Midbrain (tissue), 1 donor: Measurements from ENCODE around the gene FLOT1.
"Not testable (repeated sequence)": the region's sequence is repeated elsewhere in the genome, so short reads cannot be mapped to it uniquely, and the experiment has no call there.

Experiments
- DNase-seq: peaks from one replicate; lab custom pipeline; 2025; lab: John Stamatoyannopoulos, UW

Gene FLOT1

DNA sequence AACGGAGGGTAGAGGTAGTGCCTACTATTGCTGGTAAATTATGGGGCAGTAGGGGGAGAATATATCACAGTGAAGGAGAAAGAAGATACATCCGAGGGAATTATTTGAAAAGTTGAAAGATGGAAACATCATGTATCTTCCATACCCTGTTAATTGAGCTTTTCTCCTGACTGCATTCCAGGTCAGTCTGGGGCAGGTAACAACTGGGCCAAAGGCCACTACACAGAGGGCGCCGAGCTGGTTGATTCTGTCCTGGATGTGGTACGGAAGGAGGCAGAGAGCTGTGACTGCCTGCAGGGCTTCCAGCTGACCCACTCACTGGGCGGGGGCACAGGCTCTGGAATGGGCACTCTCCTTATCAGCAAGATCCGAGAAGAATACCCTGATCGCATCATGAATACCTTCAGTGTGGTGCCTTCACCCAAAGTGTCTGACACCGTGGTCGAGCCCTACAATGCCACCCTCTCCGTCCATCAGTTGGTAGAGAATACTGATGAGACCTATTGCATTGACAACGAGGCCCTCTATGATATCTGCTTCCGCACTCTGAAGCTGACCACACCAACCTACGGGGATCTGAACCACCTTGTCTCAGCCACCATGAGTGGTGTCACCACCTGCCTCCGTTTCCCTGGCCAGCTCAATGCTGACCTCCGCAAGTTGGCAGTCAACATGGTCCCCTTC is 19.2 kb downstream of the FLOT1 start:
- not testable (repeated sequence) for DNase-seq

DNA sequence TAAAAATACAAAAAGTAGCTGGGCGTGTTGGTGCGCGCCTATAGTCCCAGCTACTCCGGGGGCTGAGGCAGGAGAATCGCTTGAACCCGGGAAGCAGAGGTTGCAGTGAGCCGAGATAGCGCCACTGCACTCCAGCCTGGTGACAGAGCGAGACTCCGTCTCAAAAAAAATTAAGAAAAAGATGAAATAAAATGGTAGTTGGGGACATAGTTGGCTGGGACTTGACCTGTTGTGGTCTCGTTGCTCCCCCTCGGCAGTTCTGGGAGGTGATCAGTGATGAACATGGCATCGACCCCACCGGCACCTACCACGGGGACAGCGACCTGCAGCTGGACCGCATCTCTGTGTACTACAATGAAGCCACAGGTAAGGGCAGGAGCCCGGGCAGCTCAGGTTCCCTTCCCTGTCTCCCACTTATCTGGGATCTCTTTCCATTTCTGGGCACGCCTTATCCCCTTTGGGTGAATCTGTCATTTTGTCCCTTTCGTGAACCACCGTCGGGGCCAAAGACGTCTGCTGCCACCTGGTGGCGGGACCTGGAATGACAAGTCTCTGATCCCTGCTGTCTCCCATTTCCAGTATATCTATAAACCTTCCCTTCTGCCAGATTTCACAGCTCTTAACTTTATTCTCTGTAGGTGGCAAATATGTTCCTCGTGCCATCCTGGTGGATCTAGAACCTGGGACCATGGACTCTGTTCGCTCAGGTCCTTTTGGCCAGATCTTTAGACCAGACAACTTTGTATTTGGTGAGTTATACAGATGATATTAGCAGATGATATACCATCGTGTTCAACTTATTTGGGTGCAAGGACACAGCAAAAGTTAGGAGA is 20.0 kb downstream of the FLOT1 start:
- peak; percentile 83 for DNase-seq

DNA sequence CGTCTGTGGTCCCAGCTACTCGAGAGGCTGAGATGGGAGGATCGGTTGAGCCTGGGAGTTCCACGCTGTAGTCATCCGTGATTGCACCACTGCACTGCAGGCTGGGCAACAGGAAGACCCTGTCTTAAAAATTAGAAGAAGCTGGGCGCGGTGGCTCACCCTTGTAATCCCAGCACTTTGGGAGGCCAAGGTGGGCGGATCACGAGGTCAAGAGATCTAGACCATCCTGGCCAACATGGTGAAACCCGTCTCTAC is 20.5 kb downstream of the FLOT1 start:
- not testable (repeated sequence) for DNase-seq

DNA sequence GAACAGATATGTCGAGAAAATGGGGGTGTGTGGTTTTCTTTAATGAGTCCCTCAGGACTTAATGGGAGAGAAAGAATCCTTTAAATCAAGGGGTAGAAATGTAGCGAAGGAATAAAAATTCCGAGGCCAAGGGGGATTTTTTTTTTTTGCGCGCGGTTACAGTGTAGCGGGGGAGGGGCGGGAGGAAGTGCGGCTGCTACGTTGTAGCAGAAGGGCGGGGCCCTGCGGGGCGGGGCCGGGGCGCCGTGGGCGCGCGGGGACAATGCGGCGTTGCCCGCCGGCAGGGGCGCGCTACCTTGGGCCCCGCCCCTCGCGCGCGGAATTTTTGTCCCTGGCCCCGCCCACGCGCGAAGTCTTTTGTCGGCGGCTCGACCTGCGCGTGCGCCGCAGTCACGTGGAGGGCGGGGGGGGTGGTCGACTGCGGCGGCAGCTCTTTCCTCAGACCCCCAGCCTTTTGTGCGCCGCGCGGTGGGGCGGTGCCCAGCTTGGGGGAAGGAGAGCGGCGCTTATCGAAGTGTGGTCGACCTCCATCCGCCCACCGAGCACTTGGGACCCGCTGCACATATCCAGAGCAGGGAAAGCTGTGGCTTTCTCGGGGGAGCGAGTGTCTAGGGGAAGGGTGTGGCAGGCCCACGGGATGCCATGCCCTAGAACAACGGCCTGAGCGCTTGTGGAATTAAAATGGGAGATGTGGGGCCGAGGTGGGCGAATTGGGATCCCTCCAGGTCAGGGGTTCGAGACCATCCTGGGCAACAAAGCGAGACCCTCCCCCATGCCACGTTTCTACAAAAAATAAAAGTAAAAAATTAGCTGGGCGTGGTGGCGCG is 21.1 kb downstream of the FLOT1 start:
- peak; percentile 89 for DNase-seq

DNA sequence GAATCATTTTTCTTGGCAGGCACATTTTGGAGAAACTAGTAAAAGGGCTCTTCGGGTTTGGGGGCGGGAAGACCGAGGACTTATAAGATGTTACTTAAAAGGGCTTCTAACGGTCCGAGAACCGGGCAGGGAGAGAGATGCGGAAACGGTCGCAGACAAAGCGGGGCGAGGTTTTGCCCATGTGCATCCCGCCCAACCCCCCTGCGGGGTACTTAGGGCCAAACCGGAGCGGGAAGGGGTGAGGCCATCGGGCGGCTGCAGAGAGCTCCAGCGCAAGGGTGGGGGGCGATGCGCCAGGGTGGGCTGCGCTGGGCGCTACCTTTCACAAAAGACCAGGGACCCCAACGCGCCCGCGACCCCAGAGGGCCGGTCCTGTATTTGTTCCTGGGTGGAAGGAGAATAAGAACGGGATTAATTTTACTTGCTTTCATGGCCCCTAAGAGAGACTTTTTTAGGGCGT is 21.7 kb downstream of the FLOT1 start:
- peak; percentile 56 for DNase-seq

DNA sequence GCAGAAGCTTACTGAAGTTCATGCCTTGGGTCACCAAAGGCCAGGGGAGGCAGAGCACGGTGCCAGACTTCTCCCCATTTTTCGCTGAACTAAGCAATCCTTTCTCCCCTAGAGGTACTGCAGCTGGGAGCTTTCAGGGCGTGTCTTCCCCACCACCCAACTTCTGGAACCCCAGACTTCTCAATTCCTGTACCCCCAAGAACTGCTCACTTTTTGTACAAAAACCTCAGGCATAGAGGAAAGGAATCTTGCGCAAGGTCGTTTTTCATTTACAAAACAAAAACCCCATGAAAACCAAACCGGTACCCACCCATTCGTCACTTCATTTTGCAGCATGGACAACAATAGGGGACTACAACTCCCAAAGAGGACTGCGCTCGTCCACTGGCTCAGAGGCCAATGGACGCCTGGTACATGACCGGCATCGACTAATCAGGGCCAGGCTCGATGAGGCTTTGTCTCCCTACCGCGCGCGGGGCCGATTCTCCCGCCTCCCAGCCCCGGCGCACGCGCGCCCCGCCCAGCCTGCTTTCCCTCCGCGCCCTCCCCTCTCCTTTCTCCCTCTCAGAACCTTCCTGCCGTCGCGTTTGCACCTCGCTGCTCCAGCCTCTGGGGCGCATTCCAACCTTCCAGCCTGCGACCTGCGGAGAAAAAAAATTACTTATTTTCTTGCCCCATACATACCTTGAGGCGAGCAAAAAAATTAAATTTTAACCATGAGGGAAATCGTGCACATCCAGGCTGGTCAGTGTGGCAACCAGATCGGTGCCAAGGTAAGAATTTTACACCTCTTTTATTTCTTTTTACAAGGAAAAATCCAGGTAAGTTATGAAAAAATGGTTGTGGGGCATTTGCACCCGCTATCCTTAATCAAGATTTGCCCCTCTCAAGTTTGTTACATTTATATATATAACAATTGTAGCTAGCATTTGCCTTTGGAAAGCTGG is 22.4 kb downstream of the FLOT1 start, which contains the start of gene TUBB:
TSS of gene TUBB (plus strand) at position 562 of the 947 bp plus-strand sequence. CDS start at position 717, 155 bp downstream.
- DNase-seq = peak; percentile 98

DNA sequence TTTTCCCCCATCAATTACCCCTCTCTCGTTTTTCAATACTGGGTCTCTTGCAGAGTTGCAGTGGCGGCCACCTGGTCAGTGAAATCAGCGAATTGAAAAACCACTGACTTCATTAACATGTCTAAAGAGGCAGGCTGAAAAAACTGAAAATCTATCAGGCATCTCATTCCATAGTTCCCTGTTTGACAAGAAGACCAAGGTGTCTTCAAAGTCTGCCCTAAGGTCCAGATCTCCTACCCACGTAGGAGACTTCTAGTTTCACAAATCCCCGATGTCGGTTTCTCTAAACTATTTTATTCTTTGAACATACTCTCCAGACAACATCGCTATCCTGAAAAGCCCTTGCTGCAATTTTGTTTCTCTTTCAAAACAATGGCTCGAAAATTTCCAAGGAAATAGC is 23.1 kb downstream of the FLOT1 start:
- DNase-seq = no peak

DNA sequence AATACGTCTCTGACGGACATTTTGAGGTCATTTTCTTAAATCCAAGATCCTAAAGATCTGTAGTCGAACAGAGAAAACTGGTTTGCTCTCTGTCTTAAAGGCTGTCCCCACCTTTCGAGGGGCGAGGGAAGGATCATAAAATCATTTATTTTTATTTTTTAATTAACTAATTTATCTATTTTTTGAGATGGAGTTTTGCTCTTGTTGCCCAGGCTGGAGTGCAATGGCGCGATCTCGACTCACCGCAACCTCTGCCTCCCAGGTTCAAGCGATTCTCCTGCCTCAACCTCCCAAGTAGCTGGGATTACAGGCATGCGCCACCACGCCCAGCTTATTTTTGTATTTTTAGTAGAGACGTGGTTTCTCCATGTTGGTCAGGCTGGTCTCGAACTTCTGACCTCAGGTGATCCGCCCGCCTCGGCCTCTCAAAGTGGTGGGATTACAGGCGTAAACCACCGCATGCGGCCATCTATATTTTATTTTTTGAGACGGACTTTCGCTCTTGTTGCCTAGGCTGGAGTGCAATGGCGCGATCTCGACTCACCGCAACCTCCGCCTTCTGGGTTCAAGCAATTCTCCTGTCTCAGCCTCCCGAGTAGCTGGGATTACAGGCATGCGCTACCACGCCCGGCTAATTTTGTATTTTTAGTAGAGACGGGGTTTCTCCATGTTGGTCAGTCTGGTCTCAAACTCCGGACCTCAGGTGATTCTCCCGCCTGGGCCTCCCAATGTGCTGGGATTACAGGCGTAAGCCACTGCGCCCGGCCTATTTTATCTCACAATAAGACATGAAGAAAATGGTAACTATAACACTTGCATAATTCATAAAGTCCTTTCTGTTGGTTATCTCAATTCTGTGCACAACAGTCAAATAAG is 24.4 kb downstream of the FLOT1 start:
- not testable (repeated sequence) for DNase-seq

DNA sequence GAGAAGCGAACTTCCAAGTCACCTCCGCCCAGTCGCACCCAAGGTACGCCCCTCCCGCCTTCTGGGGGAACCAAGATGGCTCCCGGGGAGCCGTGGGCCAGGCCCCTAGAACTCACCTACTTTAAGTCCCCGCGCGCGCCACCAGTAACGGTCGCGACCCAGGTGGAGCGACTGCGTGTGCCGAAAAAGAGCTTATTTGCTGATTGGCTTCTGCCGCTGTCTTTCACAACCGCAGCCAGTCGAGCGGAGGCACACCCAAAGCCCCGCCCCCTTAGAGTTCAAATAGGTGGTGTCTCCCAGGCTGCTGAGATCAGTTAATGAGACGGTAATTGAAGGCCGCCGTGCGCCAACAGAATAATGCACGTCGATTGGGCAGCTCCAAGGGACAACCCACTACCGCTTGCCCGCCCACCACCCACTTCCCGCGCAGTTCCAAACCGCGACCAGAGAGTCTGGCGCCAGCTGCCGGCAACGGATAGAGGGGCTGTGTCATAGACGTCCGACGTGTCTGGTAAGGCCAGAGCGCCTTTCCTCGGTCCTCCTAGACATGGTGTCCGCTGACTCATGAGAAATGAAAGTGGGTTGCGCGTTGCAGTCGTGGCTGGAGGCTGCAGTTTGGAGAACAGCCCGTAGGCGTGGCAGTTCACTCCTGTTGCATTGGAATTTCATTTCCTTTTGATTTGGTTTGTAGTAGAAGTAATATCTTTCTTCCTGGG is 25.2 kb downstream of the FLOT1 start, which contains the start of gene MDC1:
TSS of gene MDC1 (minus strand) at position 153 of the 716 bp plus-strand sequence. CDS start 2,106 bp downstream, outside the sequence.
- peak; percentile 99 for DNase-seq

DNA sequence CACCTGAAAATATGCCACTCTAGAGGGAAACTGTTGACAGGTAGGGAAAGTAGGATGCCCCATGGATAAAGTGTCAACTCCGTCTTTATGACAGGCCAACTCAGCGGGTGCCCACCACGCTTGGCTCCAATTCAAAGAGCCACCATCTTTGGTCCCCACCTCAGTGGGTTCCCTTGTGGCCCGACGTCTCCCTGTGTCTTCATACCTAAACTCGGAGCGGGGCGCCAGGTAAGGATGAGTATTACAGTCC is 25.7 kb downstream of the FLOT1 start:
- DNase-seq = no peak

DNA sequence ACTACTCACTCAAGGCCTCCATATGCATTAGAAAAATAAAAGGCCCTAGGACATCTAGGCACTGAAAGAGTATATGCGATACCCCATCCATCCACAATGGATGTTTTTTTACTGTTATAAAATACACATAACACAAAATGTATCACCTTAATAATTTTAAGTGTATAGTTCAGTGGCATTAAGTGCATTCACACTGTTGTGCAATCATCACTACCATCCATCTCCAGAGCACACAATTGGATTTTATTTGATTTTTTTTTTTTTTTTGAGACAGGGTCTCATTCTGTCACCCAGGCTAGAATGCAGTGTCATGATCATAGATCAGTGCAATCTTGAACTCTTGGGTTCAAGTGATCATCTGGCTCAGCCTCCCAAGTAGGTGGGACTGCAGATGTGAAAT is 28.2 kb downstream of the FLOT1 start:
- no peak for DNase-seq

DNA sequence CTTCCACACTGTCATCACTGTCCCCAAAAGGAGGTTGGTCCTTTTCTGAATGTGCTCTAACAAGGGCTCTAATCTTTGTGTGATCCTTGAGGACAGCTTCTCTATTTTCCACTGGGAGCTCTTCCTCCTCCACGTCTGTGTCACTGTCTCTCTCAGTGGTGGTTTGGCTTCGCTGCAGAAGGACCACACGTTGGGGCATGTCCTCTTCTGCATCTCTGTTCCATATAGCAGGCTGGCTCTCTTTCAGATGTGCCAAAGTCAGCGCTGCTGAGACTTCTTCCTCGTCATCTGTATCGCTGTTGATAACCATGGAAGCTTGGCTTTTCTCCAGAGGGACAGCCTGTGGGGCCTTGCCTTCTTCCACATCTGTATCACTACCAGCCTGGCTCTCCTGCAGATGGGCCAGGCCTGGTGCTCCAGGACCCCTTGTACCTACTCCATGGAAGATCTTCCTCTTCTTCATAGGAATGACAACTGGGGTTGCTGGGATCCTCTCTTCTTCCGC is 30.0 kb downstream of the FLOT1 start:
- no peak for DNase-seq

DNA sequence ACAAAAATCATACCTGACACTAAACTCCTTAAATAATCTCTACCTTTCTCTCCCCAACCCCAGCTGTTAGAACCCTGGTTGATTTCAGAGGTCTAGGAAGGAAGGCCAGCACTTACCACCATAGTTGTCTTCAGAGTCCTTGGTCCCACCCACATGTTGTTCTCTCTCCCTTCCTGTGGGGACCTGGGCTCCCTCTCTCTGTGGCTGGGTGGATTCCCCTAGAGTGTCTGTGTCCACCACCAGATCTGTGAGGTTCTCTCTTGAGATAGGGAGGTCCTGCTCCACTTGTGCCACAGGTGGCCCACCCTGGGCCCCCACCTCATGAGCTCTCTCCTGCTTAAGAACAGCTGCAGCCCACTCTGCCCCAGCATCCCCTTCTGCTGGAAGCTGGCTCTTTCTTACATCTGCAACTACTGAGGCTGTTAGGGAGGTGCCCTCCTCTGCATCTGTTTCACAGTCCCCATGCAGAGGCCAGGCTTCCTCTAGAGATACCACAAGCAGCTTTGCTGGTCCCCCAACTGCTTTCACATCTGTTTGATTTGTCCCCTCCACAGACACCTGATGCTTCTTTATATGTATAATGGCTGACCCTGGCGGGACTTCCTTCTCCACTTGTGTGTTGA is 30.6 kb downstream of the FLOT1 start:
- no peak for DNase-seq

DNA sequence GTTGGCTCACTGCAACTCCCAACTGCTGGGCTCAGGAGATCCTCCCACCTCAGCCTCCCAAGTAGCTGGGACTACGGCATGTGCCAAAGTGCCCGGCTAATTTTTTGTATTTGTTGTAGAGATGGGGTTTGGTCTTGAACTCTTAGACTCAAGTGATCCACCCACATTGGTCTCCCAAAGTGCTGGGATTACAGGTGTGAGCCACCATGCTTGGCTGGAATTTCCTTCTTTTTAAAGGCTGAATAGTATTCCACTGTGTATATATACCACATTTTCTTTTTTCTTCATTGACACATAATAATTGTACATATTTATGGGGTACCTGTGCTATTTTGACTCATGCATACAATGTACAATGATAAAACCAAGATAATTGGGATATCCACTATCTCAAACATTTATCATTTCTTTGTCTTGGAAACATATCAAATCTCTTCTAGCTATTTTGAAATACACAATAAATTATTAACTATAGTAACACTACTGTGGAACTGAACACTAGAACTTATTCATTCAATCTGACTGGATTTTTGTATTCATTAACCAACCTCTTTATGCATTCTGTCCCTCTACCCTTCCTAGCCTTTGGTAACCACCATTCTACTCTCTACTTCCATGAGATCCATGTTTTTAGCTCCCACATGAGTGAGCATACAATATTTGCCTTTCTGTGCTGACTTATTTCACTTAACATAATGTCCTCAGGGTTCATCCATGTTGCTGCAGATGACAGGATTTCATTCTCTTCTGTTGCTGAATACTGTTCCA is 33.2 kb downstream of the FLOT1 start:
- no peak for DNase-seq

DNA sequence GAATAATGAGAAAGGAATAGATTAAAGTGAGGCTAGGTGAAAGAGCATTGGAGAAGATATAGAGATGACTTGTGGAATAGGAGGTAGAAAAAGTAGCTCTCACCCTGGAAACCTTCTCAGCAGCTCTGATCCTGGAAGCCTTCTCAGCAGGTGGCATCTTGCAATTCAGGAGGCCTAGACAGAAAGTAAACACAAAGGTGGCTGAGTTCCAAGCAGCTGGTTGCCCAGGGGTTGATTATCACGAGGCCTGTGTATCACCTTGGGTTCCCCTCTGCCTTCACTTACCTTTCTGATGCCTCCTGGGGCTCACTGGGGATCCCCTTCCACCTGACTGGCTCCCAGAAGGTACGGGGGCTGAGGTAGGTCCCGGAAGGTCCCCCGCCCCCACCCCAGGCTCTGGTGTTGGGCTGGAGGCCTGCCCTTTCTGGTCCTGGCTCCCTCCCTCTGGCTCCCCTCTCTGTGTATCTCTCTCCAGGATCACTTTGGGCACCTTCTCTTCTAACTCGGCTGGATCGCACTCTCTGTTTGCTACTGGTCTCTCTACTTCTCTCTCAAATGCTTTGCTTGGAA is 35.1 kb downstream of the FLOT1 start:
- DNase-seq = no peak

DNA sequence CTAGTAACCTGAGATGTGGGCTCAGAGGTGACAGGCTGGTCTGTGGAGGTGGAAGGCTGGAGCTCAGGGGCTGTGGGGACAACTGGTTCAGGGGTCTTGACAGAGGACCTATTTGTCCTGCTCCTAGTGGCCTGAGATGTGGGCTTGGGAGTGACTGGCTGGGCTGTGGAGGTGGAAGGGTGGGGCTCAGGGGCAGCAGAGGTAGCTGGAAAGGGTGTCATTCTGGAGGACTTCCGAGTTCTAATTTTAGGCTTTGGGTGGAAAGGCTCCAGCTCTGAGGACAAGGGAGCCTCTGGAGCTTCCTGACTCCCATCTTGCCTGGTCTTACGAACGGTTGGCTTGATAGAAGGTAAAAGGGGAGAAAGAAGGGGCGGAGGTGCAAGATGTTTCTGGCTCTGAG is 36.9 kb downstream of the FLOT1 start:
- DNase-seq = no peak

DNA sequence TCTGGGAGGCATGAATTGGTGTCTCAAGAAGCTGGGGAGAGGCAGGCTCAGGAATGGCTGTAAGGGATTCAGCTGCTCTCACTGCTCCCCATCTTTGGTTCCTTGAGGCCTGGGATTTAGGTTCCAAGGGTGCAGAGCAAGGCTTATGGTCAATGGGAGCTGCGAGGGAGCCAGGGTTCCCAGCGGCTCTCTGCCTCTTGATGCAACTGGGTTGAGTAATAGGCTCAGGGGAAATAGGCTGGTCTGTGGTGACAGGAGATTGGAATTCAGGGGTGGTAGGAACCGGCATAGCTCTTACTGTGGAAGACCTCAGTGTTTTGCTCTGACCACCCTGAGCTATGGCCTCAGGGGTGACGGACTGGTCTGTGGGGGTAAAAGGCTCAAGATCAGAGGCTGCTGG is 38.7 kb downstream of the FLOT1 start:
- no peak for DNase-seq

DNA sequence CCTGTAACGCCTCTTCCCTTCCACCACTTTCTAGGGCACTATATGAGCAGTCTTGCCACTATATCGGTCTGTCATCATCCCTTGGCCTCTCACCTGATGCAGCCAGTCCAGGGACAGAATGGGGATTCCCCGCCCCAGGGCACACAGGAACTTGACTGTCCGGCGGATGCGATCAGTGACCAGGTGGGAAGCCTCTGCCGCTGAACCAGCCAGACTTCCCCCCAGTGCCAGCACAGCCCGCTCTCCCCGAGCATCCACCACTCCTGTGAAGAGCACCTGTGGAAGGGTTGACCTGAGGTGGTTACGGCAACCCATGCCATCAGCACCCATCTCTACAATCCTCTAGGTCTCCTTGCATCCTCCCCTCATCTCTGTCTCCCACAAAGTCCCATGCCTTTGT is 39.5 kb downstream of the FLOT1 start:
- no peak for DNase-seq
